Ectodermal cell (in vitro differentiated cells): ENCODE measurements around the gene LRRIQ1.

Experiments
- H3K27ac ChIP-seq: 2 replicates; pipeline ENCODE4 v1.7.0; 2013; ENCODE audit warnings: mild to moderate bottlenecking, low read depth, low read length; ENCODE audit not compliant: insufficient read depth, poor library complexity, severe bottlenecking
- H3K27me3 ChIP-seq: 2 replicates; pipeline ENCODE4 v1.7.0; 2013; ENCODE audit warnings: mild to moderate bottlenecking, low read length; ENCODE audit not compliant: insufficient read depth, control insufficient read depth, poor library complexity, severe bottlenecking
- H3K36me3 ChIP-seq: one replicate; pipeline ENCODE4 v1.7.0; 2013; ENCODE audit warnings: low read length; ENCODE audit not compliant: control insufficient read depth, insufficient read depth
- H3K4me1 ChIP-seq: one replicate; pipeline ENCODE4 v1.7.0; 2013; ENCODE audit warnings: low read length; ENCODE audit not compliant: control insufficient read depth, insufficient read depth
- H3K4me3 ChIP-seq: 2 replicates; pipeline ENCODE4 v1.7.0; 2013; ENCODE audit warnings: low read depth, low read length, control low read depth; ENCODE audit not compliant: insufficient read depth
- H3K9me3 ChIP-seq: 2 replicates; pipeline ENCODE4 v1.7.0; 2013; ENCODE audit warnings: mild to moderate bottlenecking, low read length, moderate library complexity; ENCODE audit not compliant: control insufficient read depth
- WGBS, 2 experiments: methylation state at CpG; one replicate each; pipeline ENCODE4 v1.1.7; 2013; ENCODE audit warnings: missing lambda C conversion rate in 2 of 2; 5-methylcytosine and 5-hydroxymethylcytosine counted together

LRRIQ1 gene

DNA sequence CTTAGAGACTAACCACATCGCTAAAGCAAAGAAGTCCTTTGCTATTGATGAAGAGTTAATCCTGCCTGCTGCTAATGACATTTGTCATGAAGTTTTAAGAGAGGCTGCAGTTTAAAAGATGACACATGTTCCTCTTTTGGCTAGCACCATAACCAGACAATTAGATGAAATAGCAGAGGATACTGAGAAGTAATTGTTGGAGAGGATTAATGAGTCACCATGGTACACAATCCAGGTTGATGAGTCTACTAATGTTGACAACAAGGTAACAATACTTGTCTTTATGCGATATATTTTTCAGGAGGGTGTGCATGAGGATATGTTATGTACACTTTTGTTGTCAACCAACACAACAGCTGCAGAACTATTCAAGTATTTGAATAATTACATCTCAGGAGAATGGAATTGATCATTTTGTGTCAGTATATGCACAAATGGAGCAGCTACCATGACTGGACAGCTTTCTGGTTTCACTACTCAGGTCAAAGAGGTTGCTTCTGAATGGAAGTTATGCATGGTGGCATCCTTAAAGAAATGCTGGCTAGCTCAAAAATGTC is 56.7 kb downstream of the LRRIQ1 start:
- H3K27ac ChIP-seq: no peak overlapping the region
- no peaks in the 10 kb centered on the region for H3K9me3 ChIP-seq
- no peaks in the 10 kb centered on the region for H3K4me1 ChIP-seq
- H3K27me3 ChIP-seq: no peaks in the 10 kb centered on the region
- no peaks in the 10 kb centered on the region for H3K36me3 ChIP-seq
- H3K4me3 ChIP-seq: no peak overlapping the region
- 73 to 79% methylated on average over 2 of the region's 2 CpGs for WGBS, 2 experiments

DNA sequence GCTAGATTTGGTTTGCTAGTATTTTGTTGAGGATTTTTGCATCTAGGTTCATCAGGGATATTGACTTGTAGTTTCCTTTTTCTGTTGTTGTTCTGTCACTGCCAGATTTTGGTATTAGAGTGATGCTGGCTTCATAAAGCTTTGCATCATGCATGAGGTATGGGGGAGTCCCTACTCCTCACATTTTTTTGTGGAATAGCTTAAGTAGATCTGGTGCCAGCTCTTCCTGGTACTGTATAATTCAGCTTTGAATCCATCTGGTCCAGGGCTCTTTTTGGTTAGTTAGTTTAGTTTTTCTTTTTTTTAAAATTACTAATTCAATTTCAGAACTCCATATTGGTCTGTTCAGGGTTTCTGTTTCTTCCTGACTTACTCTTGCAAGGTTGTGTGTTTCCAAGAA is 59.4 kb downstream of the LRRIQ1 start:
- no peaks in the 10 kb centered on the region for H3K4me1 ChIP-seq
- H3K27me3 ChIP-seq: no peaks in the 10 kb centered on the region
- H3K4me3 ChIP-seq: no peak overlapping the region
- H3K36me3 ChIP-seq: no peaks in the 10 kb centered on the region
- H3K9me3 ChIP-seq: no peaks in the 10 kb centered on the region
- H3K27ac ChIP-seq: no peak overlapping the region

DNA sequence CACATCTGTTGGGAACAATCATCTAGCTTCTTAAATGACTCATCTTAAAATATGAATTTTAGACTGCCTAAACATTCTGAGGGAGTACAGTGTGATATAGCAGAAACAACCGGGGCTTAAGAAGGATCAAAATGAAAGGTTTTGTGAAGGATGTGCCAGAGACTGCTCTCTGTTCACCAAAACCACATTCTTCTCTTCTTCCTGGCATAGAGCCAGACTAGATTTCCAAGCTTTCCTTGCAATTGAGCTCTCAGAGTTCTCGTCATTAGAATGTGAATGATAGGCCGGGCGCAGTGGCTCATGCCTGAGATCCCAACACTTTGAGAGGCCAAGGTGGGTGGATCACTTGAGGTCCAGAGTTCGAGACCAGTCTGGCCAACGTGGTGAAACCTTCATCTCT is 94.5 kb downstream of the LRRIQ1 start:
- WGBS, 2 experiments: 87 to 92% methylated on average over 6 of the region's 6 CpGs
- Histone ChIP-seq H3K36me3 (no peaks in the 10 kb centered on the region), H3K27me3 (no peaks in the 10 kb centered on the region), H3K4me1 (no peaks in the 10 kb centered on the region), H3K9me3 (no peaks in the 10 kb centered on the region), H3K4me3 (no peak overlapping the region), H3K27ac (no peak overlapping the region)

DNA sequence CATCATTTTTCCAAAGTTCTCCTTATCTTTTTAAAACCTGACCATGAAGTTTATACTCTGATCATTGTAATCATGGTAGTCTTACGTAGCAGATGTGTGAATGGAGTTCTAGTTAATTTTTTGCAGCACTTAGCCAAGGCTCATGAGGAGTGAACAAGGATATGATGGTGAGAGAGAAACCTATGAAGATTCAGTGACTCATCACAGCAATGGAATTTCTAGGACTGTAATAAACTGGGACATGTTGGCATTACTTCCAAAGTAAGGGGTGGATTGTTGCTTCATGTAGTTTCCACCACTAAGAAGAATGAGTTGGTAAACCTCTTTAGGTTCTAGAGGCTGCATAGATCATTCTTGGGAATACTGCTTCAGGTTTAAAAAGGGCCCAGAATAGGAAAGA is 102.7 kb downstream of the LRRIQ1 start:
- H3K36me3 ChIP-seq: no peaks in the 10 kb centered on the region
- no peak overlapping the region for H3K27ac ChIP-seq
- H3K4me3 ChIP-seq: no peak overlapping the region
- H3K27me3 ChIP-seq: no peaks in the 10 kb centered on the region
- no peaks in the 10 kb centered on the region for H3K9me3 ChIP-seq
- no peaks in the 10 kb centered on the region for H3K4me1 ChIP-seq
- 88 to 100% methylated on average over 1 of the region's 1 CpG for WGBS, 2 experiments

DNA sequence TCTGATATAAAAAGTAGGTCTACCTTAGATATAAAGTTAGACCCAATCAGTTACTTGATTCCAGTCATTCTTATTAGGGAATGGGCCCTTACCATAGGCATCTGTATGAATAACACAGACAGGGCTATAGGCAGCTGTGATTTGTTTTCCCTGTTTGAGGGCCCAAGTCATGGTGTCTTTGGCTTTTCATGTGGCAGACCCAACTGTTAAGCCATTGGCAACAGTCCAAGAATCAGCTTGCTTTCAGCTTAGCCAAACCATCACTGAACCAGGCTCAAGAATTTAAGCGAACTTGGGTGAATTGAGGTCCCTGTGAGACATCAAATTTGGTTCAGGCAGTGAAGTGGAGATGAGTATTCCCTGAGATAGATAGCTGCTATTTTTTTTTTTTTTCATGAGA is 111.2 kb downstream of the LRRIQ1 start:
- Histone ChIP-seq H3K4me3 (no peak overlapping the region), H3K9me3 (no peaks in the 10 kb centered on the region), H3K27me3 (no peaks in the 10 kb centered on the region), H3K4me1 (no peaks in the 10 kb centered on the region), H3K36me3 (no peaks in the 10 kb centered on the region), H3K27ac (no peak overlapping the region)
- 95 to 100% methylated on average over 1 of the region's 1 CpG for WGBS, 2 experiments

DNA sequence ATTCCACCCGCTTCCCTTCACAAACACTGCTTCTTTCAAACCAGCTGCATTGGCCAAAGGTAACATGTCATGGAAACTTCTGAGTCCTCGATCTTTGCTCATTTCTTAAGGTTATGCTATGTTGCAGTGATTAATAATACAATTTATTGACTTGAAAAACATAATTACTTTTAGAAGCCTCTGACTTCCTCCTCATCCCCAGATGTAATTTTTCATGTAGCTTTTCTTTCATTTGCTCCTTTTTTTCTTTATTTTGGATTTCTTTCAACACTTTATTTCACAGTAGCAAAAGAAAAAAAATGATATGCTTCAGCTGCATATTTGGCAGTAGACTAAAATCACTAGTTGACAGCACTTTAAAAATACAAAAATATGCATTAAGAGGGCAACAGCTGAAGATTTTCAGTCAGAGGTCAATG is 116.2 kb downstream of the LRRIQ1 start:
- no peaks in the 10 kb centered on the region for H3K27me3 ChIP-seq
- no peak overlapping the region for H3K4me3 ChIP-seq
- H3K4me1 ChIP-seq: no peaks in the 10 kb centered on the region
- no peak overlapping the region for H3K27ac ChIP-seq
- H3K36me3 ChIP-seq: no peaks in the 10 kb centered on the region
- 100% methylated on average over 1 of the region's 2 CpGs for WGBS, 2 experiments
- no peaks in the 10 kb centered on the region for H3K9me3 ChIP-seq

DNA sequence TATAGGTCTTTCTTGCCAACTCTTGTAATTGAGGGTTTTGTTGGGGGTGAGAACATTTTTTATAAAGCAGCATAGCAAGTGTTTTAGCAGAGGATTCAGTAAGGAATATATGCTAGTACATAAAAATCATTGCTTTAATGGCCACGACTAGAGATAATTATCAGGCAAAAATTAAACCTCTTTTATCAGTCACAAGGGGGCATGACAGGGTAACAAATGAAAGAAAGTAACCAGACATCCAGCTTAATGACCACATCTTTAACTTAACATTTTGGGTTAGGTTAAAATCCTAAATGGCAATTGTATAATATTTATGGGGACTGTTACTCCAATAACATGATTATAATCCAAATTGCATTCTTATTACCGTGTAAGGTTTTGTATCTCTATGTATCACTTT is 119.6 kb downstream of the LRRIQ1 start:
- 20% methylated on average over 1 of the region's 2 CpGs; no CpG with 5 or more reads in 1 of the 2 experiments for WGBS, 2 experiments

DNA sequence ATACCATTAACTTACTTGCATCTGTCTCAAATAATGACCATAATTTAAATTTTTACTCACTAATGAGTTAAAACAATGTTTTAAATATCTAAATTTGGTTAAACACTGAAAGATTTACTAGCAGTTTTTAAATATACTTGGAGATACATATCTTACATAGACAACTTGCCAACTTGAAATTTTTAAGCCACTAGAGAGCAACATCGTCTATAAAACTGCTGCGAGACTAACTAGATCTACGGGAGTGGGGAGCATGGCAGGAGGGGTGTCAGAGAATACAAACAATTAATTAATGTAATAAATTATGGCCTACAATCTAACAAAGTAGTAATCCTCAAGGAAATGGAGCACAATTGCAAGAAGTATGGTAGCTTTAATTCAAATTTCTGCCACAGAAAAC is 120.4 kb downstream of the LRRIQ1 start:
- WGBS, 2 experiments: 80 to 100% methylated on average over 1 to 3 of the region's 3 CpGs
- no peaks in the 10 kb centered on the region for H3K36me3 ChIP-seq
- no peak overlapping the region for H3K27ac ChIP-seq
- no peak overlapping the region for H3K4me3 ChIP-seq
- H3K27me3 ChIP-seq: no peaks in the 10 kb centered on the region
- no peaks in the 10 kb centered on the region for H3K4me1 ChIP-seq
- no peaks in the 10 kb centered on the region for H3K9me3 ChIP-seq

More for the DNA sequence above, 119.6 kb downstream of the LRRIQ1 start:
- Histone ChIP-seq H3K27me3 (no peaks in the 10 kb centered on the region), H3K9me3 (no peaks in the 10 kb centered on the region), H3K4me1 (no peaks in the 10 kb centered on the region), H3K36me3 (no peaks in the 10 kb centered on the region), H3K27ac (no peak overlapping the region), H3K4me3 (no peak overlapping the region)

DNA sequence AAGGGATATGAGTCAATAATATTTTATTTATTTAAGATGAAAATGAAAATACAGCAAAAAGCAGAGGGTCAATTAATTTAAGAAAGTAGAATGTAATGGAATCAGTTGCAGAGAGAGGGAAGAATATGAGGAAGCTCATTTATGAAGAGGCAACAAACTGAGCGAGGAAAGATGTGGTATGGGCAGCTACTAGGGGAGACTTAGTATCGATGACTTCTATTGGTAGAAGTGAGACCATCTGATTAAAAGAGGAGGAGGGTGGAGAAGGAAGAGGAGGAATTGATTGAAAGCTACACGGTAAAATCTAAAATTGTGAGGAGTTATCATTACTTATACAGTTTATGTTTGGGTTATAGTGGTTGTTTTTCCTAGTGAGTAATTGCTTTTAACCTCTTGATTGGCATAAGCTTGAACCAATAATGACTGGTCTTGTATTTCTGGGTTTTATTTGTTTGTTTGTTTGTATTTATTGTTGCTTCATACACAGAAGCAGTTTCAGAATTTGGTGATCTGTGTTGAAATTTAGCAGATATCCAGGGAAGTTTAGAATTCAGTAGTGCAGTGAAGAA is 121.0 kb downstream of the LRRIQ1 start:
- Histone ChIP-seq H3K36me3 (no peaks in the 10 kb centered on the region), H3K9me3 (no peaks in the 10 kb centered on the region), H3K4me1 (no peaks in the 10 kb centered on the region), H3K4me3 (no peak overlapping the region), H3K27me3 (no peaks in the 10 kb centered on the region), H3K27ac (no peak overlapping the region)
- 88 to 94% methylated on average over 3 of the region's 3 CpGs for WGBS, 2 experiments

DNA sequence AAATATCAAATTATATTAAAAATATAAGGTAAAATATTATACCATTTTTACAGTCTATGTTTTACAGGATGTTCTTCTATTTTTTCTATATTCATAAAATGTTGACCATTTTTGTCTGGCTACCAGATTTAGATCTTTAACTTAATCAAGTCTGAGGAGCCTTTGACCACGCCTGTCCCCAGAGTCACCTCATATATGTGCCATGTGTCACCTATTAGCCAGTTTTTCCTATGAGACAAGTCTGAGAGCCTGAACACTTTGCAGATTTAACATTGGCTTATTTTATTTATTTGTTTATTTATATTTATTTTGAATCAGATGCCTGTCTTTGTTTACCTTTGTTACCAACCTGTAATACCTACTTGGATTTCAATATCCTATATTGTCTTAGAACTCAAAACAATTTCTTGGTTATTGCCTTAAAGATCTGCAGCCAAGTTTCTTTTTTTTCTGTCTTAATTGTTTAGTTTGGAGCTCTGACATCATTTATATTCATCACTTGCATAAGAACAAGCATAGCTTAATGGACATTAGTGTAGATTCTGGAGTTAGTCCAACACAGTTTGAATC is 127.7 kb downstream of the LRRIQ1 start:
- H3K9me3 ChIP-seq: no peaks in the 10 kb centered on the region
- H3K4me1 ChIP-seq: no peaks in the 10 kb centered on the region
- no peaks in the 10 kb centered on the region for H3K36me3 ChIP-seq
- H3K27ac ChIP-seq: no peak overlapping the region
- WGBS, 2 experiments: 95 to 96% methylated on average over 1 of the region's 1 CpG
- no peak overlapping the region for H3K4me3 ChIP-seq
- H3K27me3 ChIP-seq: no peaks in the 10 kb centered on the region
